Glomerular visceral epithelial cell (primary cell): ENCODE data around the gene SLC23A1.
"Not testable (repeated sequence)": the region's sequence is repeated elsewhere in the genome, so short reads cannot be mapped to it uniquely, and the experiment has no call there.

Experiments used
- DNase-seq: peaks from one replicate; pipeline ENCODE4 v3.0.0-alpha.2; 2016; ENCODE audit errors: extremely low spot score

SLC23A1 gene

DNA sequence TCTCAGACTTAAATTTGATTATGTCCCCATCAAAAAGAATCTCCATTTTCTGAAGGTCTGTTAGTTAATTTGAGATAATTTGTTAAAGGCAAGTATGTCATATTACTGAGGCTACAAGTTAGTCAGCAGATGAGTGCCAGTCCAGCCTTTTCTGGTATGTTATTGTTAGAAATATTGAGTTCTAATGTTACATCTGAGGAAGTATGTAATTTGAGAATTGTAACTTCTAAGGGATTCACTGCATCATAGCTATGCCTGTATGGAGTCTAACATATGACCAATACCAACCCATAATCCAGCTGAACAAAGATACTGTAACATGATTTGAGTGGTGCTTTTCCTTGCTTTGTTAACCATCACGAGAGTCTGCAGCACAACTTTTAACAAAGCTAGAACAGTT is 13.9 kb downstream of the SLC23A1 start:
- DNase-seq = no peak

DNA sequence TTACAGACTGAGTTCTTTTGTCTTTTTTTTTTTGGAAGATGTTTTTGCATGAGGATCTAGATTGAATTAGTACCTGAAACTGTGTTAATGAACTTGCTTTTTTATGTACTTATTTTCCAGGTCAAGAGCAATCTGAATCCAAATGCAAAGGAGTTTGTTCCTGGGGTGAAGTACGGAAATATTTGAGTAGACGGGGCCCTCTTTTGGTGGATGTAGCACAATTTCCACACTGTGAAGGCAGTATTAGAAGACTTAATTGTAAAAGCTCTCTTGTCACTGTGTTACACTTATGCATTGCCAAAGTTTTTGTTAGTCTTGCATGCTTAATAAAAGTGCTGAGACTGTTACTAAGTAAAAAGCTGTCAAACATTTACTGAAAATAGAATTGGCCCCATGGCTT is 14.5 kb downstream of the SLC23A1 start:
- no peak for DNase-seq

DNA sequence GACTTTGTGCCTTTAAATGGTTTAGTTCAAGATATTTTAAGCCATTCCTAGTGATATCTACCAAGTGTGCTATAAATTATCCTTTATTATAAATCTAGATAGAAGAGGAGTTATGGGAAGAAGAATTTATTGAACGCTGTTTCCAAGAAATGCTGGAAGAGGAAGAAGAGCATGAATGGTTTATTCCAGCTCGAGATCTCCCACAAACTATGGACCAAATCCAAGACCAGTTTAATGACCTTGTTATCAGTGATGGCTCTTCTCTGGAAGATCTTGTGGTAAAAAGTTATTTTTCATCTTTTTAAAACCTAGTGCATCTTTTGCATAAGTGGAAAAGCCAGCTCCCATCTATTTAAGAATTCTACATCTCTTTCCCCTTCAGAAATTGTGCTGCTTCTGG is 18.6 kb downstream of the SLC23A1 start:
- DNase-seq = no peak

DNA sequence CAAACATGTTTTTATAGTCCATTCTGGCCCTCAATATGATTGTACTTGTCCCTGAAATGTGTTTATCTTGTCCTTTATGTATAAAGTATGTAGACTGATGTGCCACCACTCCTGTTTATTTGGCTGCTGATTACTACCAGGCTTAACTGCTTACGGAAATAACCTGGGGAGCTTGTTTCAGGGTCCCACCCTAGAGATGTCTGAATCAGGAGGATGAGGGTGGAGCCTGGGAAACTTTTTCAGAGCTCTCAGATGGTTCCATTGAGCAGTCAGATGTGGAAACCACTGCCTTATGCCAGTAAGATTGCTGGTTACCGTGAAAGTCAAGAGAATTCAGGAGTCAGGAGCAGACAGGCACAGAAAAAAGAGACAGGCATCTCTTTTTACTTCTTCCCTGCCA is 19.2 kb downstream of the SLC23A1 start:
- no peak for DNase-seq

DNA sequence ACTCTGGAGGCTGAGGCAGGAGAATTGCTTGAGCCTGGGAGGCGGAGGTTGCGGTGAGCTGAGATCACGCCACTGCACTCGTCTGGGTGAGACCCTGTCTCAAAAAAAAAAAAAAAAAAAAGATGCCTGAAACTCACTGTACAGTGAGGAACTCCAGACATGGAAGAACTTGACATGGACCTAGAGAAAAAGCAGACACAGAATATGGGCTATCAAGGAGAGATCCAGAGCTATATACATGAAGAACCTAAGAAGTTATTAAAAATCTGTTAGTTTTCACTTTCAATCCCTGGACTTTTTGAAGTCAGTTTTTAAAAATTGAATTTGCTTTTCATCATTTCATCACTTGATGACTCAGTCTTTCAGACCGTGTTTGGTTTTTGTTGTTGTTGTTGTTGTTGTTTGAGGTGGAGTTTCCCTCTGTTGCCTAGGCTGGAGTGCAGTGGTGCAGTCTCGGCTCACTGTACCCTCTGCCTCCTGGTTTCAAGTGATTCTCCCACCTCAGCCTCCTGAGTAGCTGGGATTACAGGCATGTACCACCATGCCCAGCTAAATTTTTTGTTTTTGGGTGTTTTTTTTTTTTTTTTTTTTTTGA is 21.2 kb downstream of the SLC23A1 start:
- no peak for DNase-seq

DNA sequence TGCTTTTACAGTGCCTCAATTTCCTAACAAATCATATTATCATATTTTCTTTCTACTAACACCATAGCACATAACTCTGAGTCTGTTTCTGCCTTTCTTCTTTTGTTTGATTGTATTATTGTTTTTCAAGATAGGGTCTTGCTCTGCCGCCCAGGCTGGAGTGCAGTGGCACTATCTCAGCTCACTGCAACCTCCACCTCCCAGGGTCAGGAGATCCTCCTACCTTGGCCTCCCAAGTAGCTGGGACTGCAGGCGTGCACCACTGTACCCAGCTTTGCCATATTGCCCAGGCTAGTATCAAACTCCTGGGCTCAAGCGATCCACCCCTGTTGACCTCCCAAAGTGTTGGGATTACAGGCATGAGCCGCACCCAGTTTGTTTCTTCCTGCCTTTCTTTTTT is 22.7 kb downstream of the SLC23A1 start:
- no peak for DNase-seq

DNA sequence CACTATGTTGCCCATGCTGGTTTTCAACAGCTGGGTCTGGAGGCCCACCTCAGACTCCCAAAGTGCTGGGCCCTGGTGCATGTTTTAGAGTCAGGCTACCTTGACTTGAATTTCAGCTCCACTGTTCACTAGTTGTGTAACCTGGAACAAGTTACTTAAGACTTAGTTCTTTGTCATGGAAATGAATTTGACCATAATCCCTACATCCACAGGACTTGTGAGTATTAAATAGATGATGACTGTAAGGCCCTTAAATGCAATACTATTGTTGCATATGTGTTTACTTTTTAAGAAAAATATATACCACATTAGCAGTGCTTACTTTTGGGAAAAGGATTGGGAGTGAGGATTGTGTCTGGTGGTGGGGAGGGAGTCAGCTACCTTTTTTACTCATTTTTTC is 25.0 kb downstream of the SLC23A1 start:
- no peak for DNase-seq

DNA sequence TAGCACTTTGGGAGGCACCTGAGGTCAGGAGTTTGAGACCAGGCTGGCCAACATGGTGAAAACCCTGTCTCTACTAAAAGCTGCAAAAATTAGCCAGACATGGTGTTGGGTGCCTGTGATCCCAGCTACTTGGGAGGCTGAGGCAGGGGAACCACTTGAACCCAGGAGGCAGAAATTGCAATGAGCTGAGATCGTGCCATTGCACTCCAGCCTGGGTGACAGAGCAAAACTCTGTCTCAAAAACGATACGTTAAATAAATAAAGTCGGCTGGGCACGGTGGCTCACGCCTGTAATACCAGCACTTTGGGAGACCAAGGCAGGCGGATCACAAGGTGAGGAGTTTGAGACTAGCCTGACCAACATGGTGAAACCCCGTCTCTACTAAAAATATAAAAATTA is 27.2 kb downstream of the SLC23A1 start:
- DNase-seq = not testable (repeated sequence)

DNA sequence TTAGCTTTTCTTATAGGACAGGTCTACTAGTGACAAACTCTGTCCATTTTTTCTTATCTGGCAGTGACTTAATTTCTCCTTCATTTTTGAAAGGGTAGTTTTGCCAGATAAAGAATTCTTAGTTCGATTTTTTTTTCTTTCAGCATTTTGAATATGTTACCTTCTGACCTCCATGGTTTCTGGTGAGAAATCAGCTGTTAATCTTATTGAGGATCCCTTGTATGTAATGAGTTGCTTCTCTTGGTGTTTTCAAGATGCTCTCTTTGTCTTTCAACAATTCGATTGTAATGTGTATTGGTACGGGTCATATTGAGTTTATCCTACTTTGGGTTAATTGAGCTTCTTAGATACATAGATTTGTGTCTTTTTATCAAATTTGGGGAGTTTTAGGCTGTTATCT is 28.9 kb downstream of the SLC23A1 start:
- no peak for DNase-seq

DNA sequence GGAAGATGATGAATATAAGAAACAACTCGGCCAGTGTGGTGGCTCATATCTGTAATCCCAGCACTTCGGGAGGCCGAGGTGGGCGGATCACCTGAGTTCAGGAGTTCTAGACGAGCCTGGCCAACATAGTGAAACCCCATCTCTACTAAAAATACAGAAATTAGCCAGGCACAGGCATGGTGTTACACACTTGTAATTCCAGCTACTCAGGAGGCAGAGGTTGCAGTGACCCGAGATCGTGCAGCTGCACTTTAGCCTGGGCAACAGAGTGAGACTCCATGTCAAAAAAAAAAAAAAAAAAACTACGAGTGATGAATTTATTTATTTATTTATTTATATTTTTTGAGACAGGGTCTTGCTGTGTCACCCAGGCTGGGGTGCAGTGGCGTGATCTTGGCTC is 35.2 kb downstream of the SLC23A1 start:
- not testable (repeated sequence) for DNase-seq

DNA sequence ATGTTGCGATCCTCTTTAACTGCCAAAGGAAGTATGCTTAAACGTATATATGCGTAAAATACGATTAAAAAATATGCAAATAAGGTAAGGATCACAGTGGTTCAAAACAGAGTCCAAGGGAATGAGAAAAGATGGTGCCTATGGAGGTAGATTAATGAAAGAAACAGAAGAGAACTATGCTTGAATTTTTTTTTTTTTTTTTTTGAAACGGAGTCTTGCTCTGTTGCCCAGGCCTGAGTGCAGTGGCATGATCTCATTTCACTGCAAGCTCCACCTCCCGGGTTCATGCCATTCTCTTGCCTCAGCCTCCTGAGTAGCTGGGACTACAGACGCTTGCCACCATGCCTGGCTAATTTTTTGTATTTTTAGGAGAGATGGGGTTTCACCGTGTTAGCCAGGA is 37.7 kb downstream of the SLC23A1 start:
- not testable (repeated sequence) for DNase-seq

DNA sequence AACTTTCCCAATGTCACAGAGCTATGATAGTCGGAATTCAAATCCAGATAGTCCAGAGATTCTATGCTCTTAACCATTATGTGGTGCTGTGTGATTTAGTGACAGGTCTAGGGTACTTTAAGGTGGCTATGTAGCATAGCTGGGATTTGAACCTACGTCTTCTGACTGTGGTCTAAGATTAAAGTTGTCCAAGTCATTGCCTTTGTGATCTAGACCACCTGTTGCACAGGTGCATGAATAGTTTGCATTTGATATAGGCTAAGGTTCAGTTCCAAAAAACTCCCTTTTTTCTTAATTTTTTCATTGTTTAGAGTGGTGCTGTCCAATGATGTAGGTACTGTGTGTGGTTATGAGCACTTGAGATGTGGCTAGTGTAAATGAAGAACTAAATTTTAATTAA is 38.9 kb downstream of the SLC23A1 start:
- DNase-seq = no peak

DNA sequence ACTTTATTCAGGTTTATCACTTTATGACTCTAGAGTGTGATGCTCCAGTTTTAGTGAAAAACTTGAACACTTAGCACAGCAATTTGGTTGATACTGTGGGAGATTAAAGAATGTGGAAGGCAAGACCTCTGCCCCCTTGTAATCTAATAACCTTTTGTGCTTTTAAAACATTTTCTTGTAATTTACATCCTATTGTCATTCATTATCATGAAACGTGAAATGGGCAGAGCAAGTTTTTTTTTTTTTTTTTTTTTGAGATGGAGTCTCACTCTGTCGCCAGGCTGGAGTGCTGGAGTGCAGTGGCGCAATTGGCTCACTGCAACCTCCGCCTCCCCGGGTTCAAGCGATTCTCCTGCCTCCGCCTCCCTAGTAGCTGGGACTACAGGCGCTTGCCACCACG is 39.6 kb downstream of the SLC23A1 start:
- DNase-seq = no peak

DNA sequence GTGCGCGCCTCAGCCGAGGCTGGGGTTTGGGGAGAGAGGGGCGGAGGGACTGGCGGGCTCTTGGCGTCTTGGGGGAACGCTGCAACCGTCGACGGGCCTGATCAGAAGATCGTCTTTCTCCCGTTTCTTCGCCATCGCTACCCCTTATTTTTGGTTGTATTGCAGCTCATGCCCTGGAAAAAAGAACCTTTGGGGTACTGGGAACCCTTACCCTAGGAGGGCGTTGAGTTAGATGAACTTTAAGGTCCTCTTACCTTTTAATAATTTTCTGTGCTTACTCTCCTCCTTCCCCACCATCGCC is 40.7 kb downstream of the SLC23A1 start:
- DNase-seq = no peak

DNA sequence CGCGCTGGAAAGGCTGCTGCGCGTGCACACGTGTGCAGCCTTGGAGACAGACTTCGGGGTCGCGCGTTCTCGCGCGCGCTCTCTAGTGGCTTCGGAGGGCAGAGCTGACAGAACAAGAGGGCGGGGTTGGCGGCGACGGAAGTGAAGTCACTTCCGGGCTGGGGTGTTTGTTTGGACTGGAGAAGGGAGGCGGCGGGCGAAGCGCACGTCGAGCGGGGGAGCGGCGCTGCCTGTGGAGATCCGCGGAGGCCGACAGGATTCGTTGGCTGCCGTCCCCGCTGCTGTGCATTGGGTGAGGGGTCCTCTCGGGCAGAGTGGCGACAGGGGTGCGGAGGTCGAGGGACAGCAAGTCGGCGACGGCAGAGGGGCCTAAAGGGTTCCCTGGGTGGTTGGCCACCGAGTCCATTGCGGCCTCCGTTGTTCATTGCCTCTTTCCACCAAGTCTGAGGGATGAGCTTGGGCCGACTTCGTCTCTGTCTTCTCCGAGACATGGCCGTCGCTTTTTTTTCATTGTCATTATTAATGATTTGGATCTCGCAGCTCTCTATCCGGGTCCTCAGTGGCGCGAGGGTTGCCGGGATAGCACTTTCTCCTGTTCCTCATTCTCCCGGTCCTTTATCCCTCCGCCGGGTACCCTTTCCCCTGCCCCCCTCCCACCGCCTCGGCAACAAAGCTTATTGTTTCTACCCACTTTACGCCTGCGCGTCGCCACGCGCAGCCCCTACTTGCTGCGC is 41.2 kb downstream of the SLC23A1 start, which contains the start of gene PAIP2:
TSS of gene PAIP2 (plus strand) at position 166 of the 734 bp plus-strand sequence. CDS start 21,931 bp downstream, outside the sequence.
- DNase-seq = peak; percentile 99

DNA sequence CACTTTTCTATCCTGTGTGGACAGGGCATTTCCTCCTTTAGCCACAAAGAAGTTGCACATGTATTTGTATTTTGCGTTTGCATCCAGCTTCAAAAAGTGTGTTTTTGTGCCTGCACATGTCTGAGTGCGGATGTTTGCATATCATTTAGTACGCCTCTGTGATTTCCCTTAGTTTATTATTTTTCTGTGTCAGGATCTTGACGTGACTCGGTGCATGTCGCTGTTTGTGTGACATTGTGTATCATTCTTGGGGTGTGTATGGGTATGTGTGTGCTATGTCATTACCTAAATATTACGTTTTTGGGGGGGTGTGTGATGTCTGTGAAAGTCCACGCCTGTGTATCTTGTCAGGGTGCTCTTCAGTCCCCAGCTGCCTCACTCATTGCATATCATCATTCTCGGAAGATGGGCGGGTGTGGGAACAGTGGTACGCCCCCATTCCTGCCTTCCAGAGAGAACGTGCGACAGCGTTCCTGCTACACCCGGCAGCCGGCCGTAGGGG is 41.9 kb downstream of the SLC23A1 start:
- DNase-seq = no peak

DNA sequence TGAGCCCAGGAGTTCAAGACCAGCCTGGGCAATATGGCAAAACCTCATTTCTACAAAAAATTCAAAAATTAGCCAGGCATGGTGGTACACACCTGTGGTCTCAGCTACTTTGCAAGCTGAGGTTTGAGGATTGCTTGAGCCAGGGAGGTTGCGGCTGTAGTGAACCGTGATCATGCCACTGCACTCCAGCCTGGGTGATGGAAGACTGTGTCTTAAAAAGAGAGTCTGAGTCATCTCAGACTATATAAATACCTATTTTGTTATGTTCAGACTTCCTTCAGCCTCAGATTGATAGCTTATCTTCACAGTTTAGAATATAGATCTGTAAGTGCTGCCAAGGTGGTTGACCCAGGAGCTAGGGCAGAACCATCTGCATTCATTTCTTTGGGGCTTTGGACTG is 43.0 kb downstream of the SLC23A1 start:
- DNase-seq = no peak

DNA sequence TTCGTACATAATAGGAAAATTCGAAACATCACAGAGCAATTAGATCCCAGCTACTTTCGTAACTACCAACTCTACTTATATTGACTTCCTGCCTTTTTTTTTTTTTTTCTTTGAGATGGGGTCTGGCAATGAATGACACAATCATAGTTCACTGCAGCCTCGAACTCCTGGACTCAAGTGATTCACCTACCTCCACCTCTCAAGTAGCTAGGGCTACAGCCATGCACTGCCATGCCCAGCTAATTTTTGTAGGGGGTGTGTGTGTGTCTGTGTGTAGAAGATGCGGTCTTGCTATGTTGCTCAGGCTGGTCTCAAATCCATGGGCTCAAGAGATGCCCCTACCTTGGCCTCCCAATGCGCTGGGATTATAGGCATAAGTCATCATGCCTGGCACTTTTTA is 47.3 kb downstream of the SLC23A1 start:
- no peak for DNase-seq
